ENCODE measurements around the gene PRKD2.

The PRKD2 gene

DNA sequence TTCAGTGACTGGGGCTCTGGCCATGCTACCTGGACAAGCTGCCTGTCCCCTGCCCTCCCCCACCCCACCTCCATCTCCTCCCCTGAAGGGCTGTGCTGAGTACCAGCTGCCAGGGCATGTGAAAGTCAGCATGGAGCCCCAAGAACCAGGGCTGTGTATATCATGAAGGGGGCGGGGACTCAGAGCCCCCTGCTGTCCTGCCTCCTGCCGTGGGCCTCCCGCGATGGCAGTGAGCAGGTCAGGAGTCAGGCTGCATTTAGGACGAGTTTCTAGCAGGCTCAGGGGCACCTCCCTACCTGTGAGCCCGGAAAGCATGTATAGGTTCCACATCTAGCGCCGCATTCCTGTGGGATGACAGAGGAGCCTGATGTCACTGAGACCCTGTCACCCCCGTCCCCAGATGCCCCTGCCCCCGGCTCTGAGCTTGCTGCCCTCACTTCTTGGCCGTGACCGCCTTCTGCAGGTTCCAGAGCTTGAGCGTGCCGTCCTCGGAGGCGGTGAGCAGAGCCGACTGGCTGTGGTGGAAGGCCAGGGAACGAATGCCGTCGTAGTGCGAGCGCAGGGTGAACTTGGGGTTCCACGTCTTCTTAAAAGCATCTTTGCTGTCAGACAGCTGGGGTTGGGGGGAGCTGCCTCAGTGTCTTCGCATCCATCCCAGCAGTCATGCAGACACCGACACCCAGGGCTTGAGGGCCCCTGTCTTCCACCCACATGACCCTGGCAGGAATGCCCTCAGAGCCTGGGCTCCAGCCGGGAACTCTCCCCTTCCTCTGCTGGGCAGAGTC lies 8.3 kb upstream of the PRKD2 start:
- TF ChIP-seq, protein P1, sequence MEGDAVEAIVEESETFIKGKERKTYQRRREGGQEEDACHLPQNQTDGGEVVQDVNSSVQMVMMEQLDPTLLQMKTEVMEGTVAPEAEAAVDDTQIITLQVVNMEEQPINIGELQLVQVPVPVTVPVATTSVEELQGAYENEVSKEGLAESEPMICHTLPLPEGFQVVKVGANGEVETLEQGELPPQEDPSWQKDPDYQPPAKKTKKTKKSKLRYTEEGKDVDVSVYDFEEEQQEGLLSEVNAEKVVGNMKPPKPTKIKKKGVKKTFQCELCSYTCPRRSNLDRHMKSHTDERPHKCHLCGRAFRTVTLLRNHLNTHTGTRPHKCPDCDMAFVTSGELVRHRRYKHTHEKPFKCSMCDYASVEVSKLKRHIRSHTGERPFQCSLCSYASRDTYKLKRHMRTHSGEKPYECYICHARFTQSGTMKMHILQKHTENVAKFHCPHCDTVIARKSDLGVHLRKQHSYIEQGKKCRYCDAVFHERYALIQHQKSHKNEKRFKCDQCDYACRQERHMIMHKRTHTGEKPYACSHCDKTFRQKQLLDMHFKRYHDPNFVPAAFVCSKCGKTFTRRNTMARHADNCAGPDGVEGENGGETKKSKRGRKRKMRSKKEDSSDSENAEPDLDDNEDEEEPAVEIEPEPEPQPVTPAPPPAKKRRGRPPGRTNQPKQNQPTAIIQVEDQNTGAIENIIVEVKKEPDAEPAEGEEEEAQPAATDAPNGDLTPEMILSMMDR (conservative IDR thresholded peaks at IDR 0.05; ENCODE audit: low read depth, low read length): no peak
- no peak overlapping the region for H3K4me3 ChIP-seq (ENCODE audit: low read depth, low read length)
- peak; percentile 46 for DNase-seq (ENCODE audit: low read depth)

DNA sequence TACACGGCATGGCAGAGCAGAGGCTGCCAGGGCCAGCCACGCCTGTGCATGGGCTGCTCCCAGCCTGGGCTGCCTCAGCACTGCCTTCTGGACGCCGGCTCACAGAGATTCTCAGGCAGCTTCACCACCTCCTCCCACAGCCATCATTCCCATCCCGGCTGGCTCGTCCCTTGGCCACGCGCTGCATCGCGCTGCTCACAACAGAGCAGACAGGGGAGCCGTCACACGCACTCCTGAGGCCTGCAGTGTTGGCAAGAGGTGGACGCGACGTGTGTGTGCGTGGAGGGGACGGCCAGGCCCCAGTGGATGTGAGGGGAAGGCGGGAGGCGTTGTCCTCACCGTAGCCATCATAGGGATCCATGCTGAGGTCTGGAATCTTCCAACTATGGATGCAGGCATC lies 7.6 kb upstream of the PRKD2 start:
- TF ChIP-seq, protein P1 (conservative IDR thresholded peaks at IDR 0.05; ENCODE audit: low read depth, low read length): no peak
- no peak for DNase-seq (ENCODE audit: low read depth)
- H3K4me3 ChIP-seq (ENCODE audit: low read depth, low read length): no peak overlapping the region

DNA sequence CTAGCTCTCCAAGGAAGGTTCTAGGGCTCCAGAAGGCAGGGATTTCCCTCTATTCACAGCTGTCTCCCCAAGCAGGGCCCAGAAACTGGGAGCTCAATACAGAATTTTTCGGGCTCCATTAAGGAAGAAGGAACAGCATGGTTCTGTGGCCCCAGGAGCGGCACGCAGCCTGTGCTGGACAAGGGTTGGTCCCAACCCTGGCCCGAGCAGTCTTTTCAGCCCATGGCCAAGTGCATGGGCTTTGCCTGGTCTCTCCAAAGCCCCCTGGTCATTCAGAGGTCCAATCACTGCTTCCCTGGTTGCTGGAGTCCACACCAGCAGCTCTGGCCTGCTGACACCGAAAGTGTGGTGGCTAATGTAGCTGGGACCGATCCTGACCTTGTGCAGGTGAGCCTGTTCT lies 6.6 kb upstream of the PRKD2 start:
- H3K4me3 ChIP-seq (ENCODE audit: low read depth, low read length): no peak overlapping the region
- TF ChIP-seq, protein P1 (conservative IDR thresholded peaks at IDR 0.05; ENCODE audit: low read depth, low read length): no peak
- DNase-seq (ENCODE audit: low read depth): no peak

DNA sequence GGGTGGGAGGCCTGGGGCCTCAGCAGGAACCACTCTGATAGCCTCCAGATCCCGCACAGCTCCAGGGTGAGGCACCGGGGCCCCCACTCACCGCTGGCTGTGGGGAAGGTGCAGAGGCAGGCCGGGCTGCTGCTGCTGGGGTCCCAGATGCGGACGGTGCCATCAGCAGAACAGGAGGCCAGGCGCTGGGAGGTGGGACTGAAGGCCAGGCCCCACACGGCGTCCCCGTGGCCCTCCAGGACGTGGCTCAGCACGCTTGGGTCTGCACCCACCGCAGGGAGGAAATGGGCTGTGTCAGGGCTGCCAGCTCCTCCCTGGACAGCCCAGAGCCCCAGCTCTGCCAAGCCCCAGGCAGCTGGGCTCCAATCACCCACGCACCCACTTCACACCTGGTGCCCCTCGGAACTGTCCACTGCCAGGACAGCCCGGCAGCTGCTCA lies 6.1 kb upstream of the PRKD2 start:
- H3K4me3 ChIP-seq (ENCODE audit: low read depth, low read length): no peak overlapping the region
- TF ChIP-seq, protein P1 (conservative IDR thresholded peaks at IDR 0.05; ENCODE audit: low read depth, low read length): no peak
- no peak for DNase-seq (ENCODE audit: low read depth)

DNA sequence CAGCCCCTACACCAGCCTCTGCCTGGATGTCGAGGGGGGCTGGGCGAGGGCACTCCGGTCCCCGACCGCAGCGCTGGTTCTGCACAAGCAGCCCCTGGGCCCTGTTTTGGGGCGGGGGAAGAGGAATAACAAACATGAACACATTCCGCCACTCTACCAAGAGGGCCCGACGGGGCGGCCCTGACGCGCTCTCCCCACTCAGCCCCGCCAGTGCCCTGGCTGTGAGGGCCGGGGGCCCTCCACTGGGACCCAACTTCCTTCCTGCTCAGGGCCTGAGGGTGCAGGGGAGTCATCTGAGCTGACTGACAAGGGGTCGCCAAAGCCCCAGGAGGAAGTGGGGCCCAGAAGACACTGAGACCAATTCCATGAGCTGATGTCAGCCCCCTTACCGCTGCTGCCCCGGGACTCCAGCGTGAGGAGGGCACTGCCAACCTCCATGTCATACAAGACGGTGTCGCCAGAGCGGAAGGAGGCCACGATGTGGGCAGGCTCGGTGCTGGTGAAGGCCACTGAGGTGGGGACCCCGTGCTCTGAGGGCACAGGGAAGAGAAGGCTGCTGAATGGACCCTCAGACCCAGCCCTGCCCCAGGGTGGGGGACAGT lies 5.6 kb upstream of the PRKD2 start:
- TF ChIP-seq, protein P1 (conservative IDR thresholded peaks at IDR 0.05; ENCODE audit: low read depth, low read length): no peak
- H3K4me3 ChIP-seq (ENCODE audit: low read depth, low read length): no peak overlapping the region
- no peak for DNase-seq (ENCODE audit: low read depth)

DNA sequence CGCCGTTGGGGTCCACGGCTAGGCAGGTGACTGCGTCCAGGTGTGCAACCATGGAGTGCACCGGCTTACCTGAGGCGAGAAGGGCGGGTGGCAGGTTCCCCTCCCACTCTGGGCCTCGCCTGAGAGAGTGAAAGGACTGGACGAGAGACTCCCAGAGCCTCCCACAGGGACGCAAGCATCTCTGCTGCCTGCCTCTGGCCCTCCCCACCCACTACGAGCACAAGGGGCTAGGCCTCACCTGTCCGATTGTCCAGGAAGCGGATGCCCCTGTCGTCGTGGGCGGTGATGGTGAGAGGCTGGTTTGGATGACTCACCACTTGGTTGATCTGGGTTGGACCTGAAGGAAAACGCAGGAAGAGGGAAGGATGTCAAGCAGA lies 5.1 kb upstream of the PRKD2 start:
- no peak overlapping the region for H3K4me3 ChIP-seq (ENCODE audit: low read depth, low read length)
- TF ChIP-seq, protein P1 (conservative IDR thresholded peaks at IDR 0.05; ENCODE audit: low read depth, low read length): no peak
- DNase-seq (ENCODE audit: low read depth): no peak

All from choroid plexus epithelial cell (primary cell).